Inflammatory macrophage treated with lipopolysaccharide for 1 hour (primary cell): ENCODE results near the gene HTR7.

Source experiments
- DNase-seq, 2 donors: peaks; one replicate each; pipeline ENCODE4 v3.0.0-alpha.2; 2020 to 2022

HTR7 gene

GRCh38 chr10:90800232-90800796 lies 57.5 kb downstream of the HTR7 start:
- no peak for DNase-seq

GRCh38 chr10:90799172-90799571 lies 58.7 kb downstream of the HTR7 start:
- DNase-seq: no peak

GRCh38 chr10:90798482-90798881 lies 59.4 kb downstream of the HTR7 start:
- no peak for DNase-seq

- no peak for DNase-seq
Measured at GRCh38 chr10:90790422-90790821, 67.4 kb downstream of the HTR7 start.

- DNase-seq: peak; percentile 51 to 53
Measured at GRCh38 chr10:90788968-90789367, 68.9 kb downstream of the HTR7 start.

- DNase-seq: no peak
Measured at GRCh38 chr10:90788199-90788491, 69.7 kb downstream of the HTR7 start.

- peak; percentile 21 to 59 for DNase-seq
Measured at GRCh38 chr10:90787393-90788198, 70.2 kb downstream of the HTR7 start.

- no peak for DNase-seq
Measured at GRCh38 chr10:90785782-90786181, 72.1 kb downstream of the HTR7 start.

- no peak for DNase-seq
Measured at GRCh38 chr10:90784771-90785170, 73.1 kb downstream of the HTR7 start.

GRCh38 chr10:90780488-90780887 lies 77.4 kb downstream of the HTR7 start:
- DNase-seq: no peak

GRCh38 chr10:90779548-90779947 lies 78.3 kb downstream of the HTR7 start:
- DNase-seq: peak; percentile 61 to 72

- peak; percentile 80 to 92 for DNase-seq
Measured at GRCh38 chr10:90777621-90778020, 80.2 kb downstream of the HTR7 start.

GRCh38 chr10:90775351-90776028 lies 82.3 kb downstream of the HTR7 start:
- DNase-seq: peak; percentile 49 to 50

GRCh38 chr10:90769946-90770841 lies 87.6 kb downstream of the HTR7 start:
- DNase-seq: no peak

- peak; percentile 19 to 72 for DNase-seq
Measured at GRCh38 chr10:90751107-90751997, 106.5 kb downstream of the HTR7 start.

- DNase-seq: no peak
Measured at GRCh38 chr10:90746829-90747228, 111.0 kb downstream of the HTR7 start.

GRCh38 chr10:90745565-90745964 lies 112.3 kb downstream of the HTR7 start:
- DNase-seq: no peak

GRCh38 chr10:90743291-90743690 lies 114.5 kb downstream of the HTR7 start:
- no peak for DNase-seq

- DNase-seq: peak in 1 of 2 donors; percentile 10
Measured at GRCh38 chr10:90741926-90742565, 115.8 kb downstream of the HTR7 start.

GRCh38 chr10:90740265-90740664 lies 117.6 kb downstream of the HTR7 start:
- no peak for DNase-seq

- DNase-seq: no peak
Measured at GRCh38 chr10:90738885-90739284, 119.0 kb downstream of the HTR7 start.

- no peak for DNase-seq
Measured at GRCh38 chr10:90734415-90734814, 123.4 kb downstream of the HTR7 start.
